Choroid plexus epithelial cell (primary cell): ENCODE results near the gene KRTAP19-5.

ENCODE experiments used
- DNase-seq: peaks from one replicate; pipeline ENCODE4 v3.0.0-alpha.2; 2010; ENCODE audit warnings: low read depth
- H3K4me3 ChIP-seq: 2 replicates; pipeline ENCODE4 v1.5.1; 2011; ENCODE audit warnings: low read depth, mild to moderate bottlenecking, control low read depth, low read length, moderate library complexity
- CTCF ChIP-seq: conservative IDR thresholded peaks from 2 replicates; pipeline ENCODE4 v1.5.1; 2011; ENCODE audit warnings: low read depth, mild to moderate bottlenecking, control low read depth, inconsistent platforms, low read length, moderate library complexity

The KRTAP19-5 gene

GRCh38 chr21:30487336-30487735, 14.6 kb downstream of the KRTAP19-5 start, which contains the start of gene KRTAP19-2:
Gene KRTAP19-2 (minus strand): TSS chr21:30487436. CDS start chr21:30487348, 88 bp downstream.
- no peak for TF ChIP-seq CTCF
- no peak within 1 kb of the TSS for H3K4me3 ChIP-seq
- DNase-seq, result no peak

- no peak for TF ChIP-seq CTCF
- no peak overlapping the region for H3K4me3 ChIP-seq
- DNase-seq, result no peak
These were observed 15.8 kb downstream of the KRTAP19-5 start for GRCh38 chr21:30486180-30486579.

- no peak for DNase-seq
- TF ChIP-seq CTCF, result no peak
- no peak overlapping the region for H3K4me3 ChIP-seq
These were observed 19.8 kb downstream of the KRTAP19-5 start for GRCh38 chr21:30482130-30482529.

GRCh38 chr21:30480145-30480544, 21.8 kb downstream of the KRTAP19-5 start, which contains the start of gene KRTAP19-1:
Gene KRTAP19-1 (minus strand): TSS chr21:30480367. CDS start chr21:30480317, 50 bp downstream.
- DNase-seq, result no peak
- H3K4me3 ChIP-seq, result no peak within 1 kb of the TSS
- no peak for TF ChIP-seq CTCF

- TF ChIP-seq CTCF, result no peak
- DNase-seq, result no peak
- no peak overlapping the region for H3K4me3 ChIP-seq
These were observed 22.7 kb downstream of the KRTAP19-5 start for GRCh38 chr21:30479259-30479658.

GRCh38 chr21:30478004-30478403, 23.9 kb downstream of the KRTAP19-5 start:
- DNase-seq, result no peak

More at GRCh38 chr21:30478004-30478403, 23.9 kb downstream of the KRTAP19-5 start:
- TF ChIP-seq CTCF, result no peak
- no peak overlapping the region for H3K4me3 ChIP-seq
